ENCODE results near the gene REPS1. TPM values are rescaled to one million over a fixed set of nuclear protein-coding genes. Genes with fewer than 3 reads are reported as not detected.

REPS1 gene
- total RNA-seq, 1 experiment from 2014 or later, result 55.8 TPM

DNA sequence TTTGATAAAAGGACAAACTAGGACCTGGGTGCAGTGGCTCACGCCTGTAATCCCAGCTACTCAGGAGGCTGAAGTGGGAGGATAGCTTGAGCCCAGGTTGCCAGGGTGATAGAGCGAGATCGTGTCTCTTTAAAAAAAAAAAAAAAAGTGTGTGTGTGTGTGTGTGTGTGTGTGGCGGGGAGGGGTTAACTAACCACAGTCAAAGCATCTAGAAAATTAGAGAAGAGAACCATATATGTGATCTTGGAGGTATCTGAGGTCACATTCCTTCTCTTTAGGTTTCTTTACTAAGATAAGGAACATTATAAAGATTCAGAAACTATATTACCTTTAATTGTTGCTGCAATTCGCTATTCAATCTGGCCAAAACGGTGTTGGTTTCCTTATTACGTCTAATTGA lies 80.9 kb downstream of the REPS1 start:
- no peak for DNase-seq
- H3K27me3 ChIP-seq (ENCODE audit: control insufficient read depth, insufficient read depth, low read length), result no peaks in the 10 kb centered on the region
- H3K36me3 ChIP-seq (replicated peaks; ENCODE audit: control insufficient read depth, insufficient read depth, low read length), result peaks cover 18% of the 10 kb centered on the region
- H3K4me3 ChIP-seq (ENCODE audit: insufficient read depth, low read depth, low read length), result no peak overlapping the region

DNA sequence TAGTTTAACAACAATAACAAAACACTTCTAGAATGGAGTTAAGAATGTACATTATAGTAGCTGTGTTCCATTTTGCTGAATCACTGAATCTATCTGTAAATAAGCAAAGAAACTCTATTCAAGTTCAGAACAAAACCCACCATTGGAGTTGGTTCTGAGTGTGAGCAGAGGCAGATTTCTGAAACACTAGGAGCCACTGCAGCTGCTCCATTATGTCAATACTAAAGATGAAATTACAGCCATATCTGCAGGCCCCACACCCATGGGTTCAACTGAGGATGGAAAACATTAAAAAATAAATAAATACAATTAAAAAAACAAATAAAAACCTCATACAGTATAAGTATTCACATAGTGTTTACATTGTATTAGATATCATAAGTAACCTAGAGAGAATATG lies 91.0 kb downstream of the REPS1 start:
- H3K4me3 ChIP-seq (ENCODE audit: insufficient read depth, low read depth, low read length), result no peak overlapping the region
- peaks cover 2% of the 10 kb centered on the region for H3K36me3 ChIP-seq (replicated peaks; ENCODE audit: control insufficient read depth, insufficient read depth, low read length)
- H3K27me3 ChIP-seq (ENCODE audit: control insufficient read depth, insufficient read depth, low read length), result no peaks in the 10 kb centered on the region
- DNase-seq, result no peak

DNA sequence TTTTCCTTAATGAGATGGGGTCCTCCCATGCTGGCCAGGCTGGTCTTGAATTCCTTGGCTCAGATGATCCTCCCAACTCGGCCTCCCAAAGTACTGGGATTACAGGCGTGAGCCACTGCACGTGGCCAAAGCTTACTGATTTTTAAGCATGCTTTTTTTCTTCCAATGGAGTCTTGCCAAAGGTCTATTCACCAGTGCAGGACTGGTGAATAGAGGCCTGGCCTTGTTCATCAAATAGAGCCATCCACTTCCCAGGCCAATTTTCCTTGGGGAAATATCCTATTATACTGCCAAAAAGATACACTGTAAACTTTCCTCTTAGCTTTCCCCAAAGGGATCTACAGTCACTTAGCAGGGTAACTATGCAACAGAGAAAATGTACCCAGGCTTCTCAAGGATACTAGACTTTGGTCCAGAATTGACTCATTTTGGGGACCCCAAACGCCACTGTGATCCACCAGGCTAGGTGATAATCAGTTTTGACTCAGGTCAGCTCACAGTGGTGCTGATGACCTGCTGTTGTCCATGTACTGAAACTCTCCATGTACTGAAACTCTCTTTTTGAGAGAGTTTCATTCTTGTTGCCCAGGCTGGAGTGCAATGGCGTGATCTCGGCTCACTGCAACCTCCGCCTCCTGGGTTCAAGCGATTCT lies 91.8 kb downstream of the REPS1 start:
- no peak overlapping the region for H3K4me3 ChIP-seq (ENCODE audit: insufficient read depth, low read depth, low read length)
- no peak for DNase-seq
- peaks cover 2% of the 10 kb centered on the region for H3K36me3 ChIP-seq (replicated peaks; ENCODE audit: control insufficient read depth, insufficient read depth, low read length)
- no peaks in the 10 kb centered on the region for H3K27me3 ChIP-seq (ENCODE audit: control insufficient read depth, insufficient read depth, low read length)

DNA sequence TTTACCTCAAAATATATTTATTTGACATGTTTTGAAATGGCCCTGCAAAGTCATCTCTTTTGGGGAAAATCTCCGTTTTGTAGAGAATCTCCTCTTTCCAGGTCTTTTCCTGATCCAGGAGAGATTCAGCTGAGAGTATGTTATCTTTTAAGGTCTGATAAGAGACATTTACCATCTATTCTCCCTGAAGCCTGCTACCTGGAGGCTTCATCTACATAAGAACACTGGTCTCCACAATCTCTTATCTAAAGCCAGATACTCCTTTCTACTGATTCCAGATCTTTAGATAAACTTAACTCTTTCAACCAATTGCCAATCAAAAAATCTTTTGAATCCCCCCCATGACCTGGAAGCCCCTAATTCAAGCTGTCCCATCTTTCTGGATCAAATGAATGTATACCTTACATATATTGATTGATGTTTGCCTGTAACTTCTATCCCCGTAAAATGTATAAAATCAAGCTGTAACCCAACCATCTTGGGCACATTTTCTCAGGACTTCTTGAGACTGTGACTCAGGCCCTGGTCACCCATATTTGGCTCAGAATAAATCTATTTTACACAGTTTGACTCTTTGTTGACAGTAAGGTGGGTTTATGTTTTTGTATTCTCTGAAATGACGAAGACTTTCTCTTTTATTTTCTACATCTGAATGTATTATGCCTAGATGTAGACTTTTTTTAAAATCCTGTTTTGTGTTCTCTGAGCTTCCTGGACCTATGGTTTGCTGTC lies 96.6 kb downstream of the REPS1 start:
- Histone ChIP-seq H3K27me3 (ENCODE audit: control insufficient read depth, insufficient read depth, low read length) (no peaks in the 10 kb centered on the region), H3K4me3 (ENCODE audit: insufficient read depth, low read depth, low read length) (no peak overlapping the region), H3K36me3 (replicated peaks; ENCODE audit: control insufficient read depth, insufficient read depth, low read length) (no peaks in the 10 kb centered on the region)
- no peak for DNase-seq

DNA sequence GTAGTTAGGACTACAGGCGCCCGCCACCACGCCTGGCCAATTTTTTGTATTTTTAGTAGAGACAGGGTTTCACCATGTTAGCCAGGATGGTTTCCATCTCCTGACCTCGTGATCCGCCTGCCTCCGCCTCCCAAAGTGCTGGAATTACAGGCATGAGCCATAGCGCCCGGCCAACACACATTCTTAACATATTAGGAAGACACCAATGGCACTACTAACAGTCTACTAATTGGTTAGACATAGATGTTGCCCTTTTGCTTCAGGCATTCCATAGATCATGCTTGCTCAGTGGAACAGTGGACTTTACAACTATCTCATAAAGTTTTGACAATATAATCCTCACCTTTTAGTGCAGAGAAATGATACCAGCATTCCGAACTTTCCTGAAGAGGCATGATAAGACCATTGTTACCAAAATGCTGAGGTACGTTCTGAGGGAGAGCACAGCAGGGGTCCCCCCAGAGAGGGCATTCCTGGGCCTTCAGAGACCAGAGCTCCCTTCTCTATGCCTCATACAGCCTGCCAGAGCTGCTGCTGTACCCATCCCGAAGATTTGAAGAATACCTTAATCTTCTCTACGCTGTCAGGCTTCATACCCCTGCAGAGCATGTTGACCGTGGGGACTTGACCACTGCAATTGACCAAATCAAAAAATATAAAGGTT lies 102.8 kb downstream of the REPS1 start:
- no peak overlapping the region for H3K4me3 ChIP-seq (ENCODE audit: insufficient read depth, low read depth, low read length)
- no peaks in the 10 kb centered on the region for H3K27me3 ChIP-seq (ENCODE audit: control insufficient read depth, insufficient read depth, low read length)
- no peaks in the 10 kb centered on the region for H3K36me3 ChIP-seq (replicated peaks; ENCODE audit: control insufficient read depth, insufficient read depth, low read length)
- no peak for DNase-seq

DNA sequence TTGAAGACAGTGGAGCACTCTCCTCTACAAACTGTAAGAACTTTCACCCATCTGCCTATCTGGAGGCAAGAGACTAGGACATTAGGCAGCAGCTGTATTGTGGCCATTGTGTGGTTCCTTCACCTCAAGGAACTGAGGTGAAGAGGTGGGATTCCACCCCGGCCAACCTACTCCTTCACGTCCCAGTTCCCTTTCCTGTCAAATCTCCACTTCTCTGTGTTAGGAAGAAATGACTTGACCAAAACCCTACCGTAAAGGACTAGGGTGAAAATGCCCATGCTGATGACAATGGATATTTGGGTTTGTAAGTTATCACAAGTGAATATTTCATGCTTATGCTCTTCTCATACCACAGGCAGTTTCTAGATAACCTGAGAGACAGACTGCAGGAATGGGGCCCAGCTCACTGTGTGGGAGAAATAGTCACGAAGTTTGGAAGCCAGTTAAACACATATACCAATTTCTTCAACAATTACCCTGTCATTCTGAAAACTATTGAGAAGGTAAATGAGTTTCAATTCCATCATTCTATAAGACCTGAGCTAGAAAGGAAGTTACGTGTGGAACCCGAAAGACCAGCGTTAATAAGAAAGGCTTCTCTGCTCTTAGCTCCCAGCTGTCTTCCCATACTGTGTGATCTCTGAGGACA lies 105.6 kb downstream of the REPS1 start:
- H3K4me3 ChIP-seq (ENCODE audit: insufficient read depth, low read depth, low read length), result no peak overlapping the region
- DNase-seq, result no peak
- H3K36me3 ChIP-seq (replicated peaks; ENCODE audit: control insufficient read depth, insufficient read depth, low read length), result no peaks in the 10 kb centered on the region
- no peaks in the 10 kb centered on the region for H3K27me3 ChIP-seq (ENCODE audit: control insufficient read depth, insufficient read depth, low read length)

DNA sequence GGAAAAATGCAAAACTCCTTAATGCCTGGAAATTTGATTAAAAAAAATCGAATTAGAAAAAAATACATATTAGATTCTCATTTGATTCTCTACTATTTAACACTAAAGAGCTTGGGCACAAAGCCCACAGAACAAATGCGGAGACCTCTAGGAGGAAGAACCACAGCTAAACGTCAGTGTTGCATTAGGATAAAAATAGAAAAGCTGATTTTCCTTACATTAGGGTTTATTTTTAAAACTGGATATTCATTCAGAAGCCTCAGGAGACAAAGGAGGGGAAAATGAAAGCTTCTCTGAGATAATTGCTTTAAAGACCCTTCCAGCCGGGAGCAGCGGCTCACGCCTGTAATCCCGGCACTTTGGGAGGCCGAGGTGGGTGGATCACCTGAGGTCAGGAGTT lies 114.9 kb downstream of the REPS1 start:
- no peak overlapping the region for H3K4me3 ChIP-seq (ENCODE audit: insufficient read depth, low read depth, low read length)
- DNase-seq, result no peak

DNA sequence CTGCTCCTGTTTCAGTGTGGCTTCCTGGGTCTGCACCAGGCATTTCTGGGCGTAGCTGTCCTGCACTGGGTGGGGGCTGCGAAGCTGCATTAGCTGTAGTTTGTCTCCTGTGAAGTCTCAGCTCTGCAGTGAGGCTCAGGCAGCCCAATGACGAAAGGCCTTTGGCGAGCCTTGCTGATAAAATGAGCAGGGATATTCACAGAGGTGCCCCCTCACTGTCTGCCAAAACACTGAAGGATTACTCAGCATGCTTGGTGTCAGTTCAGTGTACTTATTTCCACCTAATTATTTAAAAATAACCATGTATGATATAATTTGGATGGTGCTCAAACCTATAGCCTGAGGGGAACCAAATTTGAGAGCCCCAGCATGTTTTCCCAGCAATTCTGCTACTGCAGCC lies 118.7 kb downstream of the REPS1 start:
- DNase-seq, result peak; percentile 21

More for the DNA sequence above, 114.9 kb downstream of the REPS1 start:
- Histone ChIP-seq H3K36me3 (replicated peaks; ENCODE audit: control insufficient read depth, insufficient read depth, low read length) (no peaks in the 10 kb centered on the region), H3K27me3 (ENCODE audit: control insufficient read depth, insufficient read depth, low read length) (no peaks in the 10 kb centered on the region)

DNA sequence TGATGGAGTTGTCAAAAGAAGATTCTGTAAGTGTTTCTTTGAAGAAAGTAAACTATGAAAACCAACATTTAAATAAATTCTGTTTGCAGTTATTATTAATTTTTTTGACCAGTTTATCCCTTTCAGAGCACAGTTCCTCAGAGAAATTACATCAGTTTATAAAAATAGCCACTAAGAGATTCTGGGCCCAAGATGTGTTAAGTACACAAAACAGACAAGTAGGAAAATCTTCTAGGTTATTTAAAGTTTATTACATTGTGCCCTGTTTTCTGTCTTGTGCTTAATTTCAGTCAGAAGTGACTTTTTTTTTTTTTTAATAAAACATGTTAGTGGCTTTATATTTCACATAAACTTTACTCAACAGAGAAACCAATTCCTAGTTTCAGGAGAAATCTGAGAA lies 119.9 kb downstream of the REPS1 start:
- no peaks in the 10 kb centered on the region for H3K27me3 ChIP-seq (ENCODE audit: control insufficient read depth, insufficient read depth, low read length)
- H3K36me3 ChIP-seq (replicated peaks; ENCODE audit: control insufficient read depth, insufficient read depth, low read length), result no peaks in the 10 kb centered on the region
- DNase-seq, result no peak
- no peak overlapping the region for H3K4me3 ChIP-seq (ENCODE audit: insufficient read depth, low read depth, low read length)

More for the DNA sequence above, 118.7 kb downstream of the REPS1 start:
- Histone ChIP-seq H3K27me3 (ENCODE audit: control insufficient read depth, insufficient read depth, low read length) (no peaks in the 10 kb centered on the region), H3K4me3 (ENCODE audit: insufficient read depth, low read depth, low read length) (no peak overlapping the region), H3K36me3 (replicated peaks; ENCODE audit: control insufficient read depth, insufficient read depth, low read length) (no peaks in the 10 kb centered on the region)

DNA sequence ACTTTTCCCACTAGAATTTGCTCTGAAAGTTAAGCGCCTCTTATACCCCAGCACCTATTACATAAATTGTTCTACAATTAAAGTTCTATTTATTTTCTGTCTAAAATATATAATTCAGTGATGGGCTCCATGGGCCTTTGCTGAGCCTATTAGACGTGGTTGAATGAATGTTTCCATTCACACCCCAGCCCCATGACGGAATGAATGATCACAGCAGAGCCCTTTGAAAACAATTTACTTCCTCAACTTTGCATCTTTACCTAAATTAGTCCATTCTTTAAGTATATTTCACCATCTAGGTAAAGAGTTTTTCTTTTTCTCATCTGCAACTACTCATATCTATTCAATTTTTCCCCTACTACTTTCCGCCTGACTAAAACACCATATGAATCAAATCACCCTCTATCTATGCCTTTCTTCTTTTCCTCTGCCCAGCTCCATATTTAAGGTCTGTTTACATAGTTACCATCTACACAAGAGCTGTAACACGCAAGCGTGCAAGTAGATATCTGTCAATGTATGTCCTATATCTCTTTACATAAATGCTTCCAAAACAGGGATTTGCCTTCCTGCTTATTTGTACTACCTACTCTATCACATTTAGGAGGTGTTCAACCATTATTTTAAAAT lies 122.5 kb downstream of the REPS1 start:
- H3K27me3 ChIP-seq (ENCODE audit: control insufficient read depth, insufficient read depth, low read length), result no peaks in the 10 kb centered on the region
- no peak overlapping the region for H3K4me3 ChIP-seq (ENCODE audit: insufficient read depth, low read depth, low read length)
- no peak for DNase-seq
- H3K36me3 ChIP-seq (replicated peaks; ENCODE audit: control insufficient read depth, insufficient read depth, low read length), result no peaks in the 10 kb centered on the region

DNA sequence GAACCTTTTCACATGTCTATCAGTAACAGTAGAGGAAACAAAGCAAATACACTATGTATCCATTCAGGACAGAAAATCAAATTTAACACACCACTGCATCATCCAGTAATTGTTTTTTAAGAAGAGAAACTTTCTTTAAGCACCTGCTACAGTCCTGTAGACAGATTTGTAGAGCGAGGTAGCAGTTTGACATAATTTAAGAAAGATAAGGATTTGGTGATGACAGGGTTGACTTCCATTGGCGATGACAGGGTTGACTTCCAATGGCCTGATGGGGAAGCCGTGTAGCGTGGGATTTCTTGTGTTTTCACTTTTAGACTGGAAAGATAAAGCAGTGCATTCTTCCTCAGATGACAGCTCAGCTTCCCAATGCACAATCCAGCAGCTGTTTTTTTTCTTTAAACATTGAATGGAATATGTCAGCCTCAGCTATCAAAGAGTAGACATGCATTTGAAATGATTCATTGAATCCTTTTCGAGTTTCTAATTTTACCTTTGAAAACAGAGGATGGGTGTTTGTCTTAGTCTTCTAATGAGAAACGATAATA lies 123.6 kb downstream of the REPS1 start:
- Histone ChIP-seq H3K27me3 (ENCODE audit: control insufficient read depth, insufficient read depth, low read length) (no peaks in the 10 kb centered on the region), H3K36me3 (replicated peaks; ENCODE audit: control insufficient read depth, insufficient read depth, low read length) (no peaks in the 10 kb centered on the region), H3K4me3 (ENCODE audit: insufficient read depth, low read depth, low read length) (no peak overlapping the region)
- DNase-seq, result no peak

DNA sequence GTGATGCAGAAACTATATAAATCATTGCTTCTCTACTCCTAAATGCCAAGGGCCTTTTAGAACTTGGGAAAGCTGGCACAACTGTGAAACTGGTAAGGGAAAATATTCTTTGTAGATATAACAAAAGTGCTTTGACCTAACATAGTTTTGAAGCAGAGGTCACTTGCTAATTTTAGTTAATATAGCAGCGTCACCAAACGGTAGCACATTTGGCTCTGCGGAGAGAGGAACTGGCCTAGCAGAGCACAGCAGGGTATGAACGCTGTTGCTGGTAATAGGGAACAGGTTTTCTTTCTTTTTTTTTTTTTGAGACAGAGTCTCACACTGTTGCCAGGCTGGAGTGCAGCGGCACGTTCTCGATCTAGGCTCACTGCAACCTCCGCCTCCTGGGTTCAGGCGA lies 124.7 kb downstream of the REPS1 start:
- no peaks in the 10 kb centered on the region for H3K36me3 ChIP-seq (replicated peaks; ENCODE audit: control insufficient read depth, insufficient read depth, low read length)
- H3K4me3 ChIP-seq (ENCODE audit: insufficient read depth, low read depth, low read length), result no peak overlapping the region
- no peak for DNase-seq
- H3K27me3 ChIP-seq (ENCODE audit: control insufficient read depth, insufficient read depth, low read length), result no peaks in the 10 kb centered on the region

DNA sequence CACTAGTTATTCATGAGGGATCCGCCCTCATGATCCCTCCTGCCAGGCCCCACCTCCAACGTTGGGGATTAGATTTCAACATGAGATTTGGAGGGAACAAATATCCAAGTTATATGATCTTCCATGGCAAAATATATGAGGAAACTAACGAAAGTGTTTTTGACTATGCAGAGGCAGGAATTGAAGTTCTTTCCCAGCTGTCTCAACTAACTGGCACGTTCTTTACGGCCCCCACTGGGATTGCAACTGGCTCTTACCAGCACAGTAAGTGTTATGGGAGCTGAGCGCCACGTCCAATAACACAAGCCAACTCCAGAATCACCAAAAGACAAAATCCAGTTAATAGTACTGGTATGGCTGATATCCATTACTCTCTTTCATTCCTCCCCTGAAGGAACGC lies 125.6 kb downstream of the REPS1 start:
- Histone ChIP-seq H3K27me3 (ENCODE audit: control insufficient read depth, insufficient read depth, low read length) (no peaks in the 10 kb centered on the region), H3K36me3 (replicated peaks; ENCODE audit: control insufficient read depth, insufficient read depth, low read length) (no peaks in the 10 kb centered on the region), H3K4me3 (ENCODE audit: insufficient read depth, low read depth, low read length) (no peak overlapping the region)
- no peak for DNase-seq

DNA sequence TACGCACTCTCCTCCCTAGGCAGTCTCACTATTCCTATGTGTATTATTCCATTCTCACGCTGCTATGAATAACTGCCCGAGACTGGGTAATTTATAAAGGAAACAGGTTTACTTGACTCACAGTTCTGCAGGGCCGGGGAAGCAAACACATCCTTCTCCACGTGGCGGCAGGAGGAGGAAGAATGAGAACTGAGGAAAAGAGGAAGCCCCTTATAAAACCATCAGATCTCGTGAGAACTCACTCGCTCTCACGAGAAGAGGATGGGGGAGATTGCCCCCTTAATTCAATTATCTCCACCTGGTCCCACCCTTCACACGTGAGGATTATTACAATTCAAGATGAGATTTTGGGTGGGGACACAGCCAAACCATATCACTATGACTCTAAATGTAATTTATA lies 130.3 kb downstream of the REPS1 start:
- Histone ChIP-seq H3K36me3 (replicated peaks; ENCODE audit: control insufficient read depth, insufficient read depth, low read length) (no peaks in the 10 kb centered on the region), H3K4me3 (ENCODE audit: insufficient read depth, low read depth, low read length) (no peak overlapping the region), H3K27me3 (ENCODE audit: control insufficient read depth, insufficient read depth, low read length) (no peaks in the 10 kb centered on the region)
- DNase-seq, result no peak

Data from H7 (cell line).